Chondrocyte (in vitro differentiated cells): ENCODE results near the gene SIGLEC10. TPM values are rescaled to one million over a fixed set of nuclear protein-coding genes. Genes with fewer than 3 reads are reported as not detected.

Experiments
- DNase-seq: peaks from one replicate; pipeline ENCODE4 v3.0.0; 2021; ENCODE audit warnings: mixed read lengths, low spot score
- H3K27ac Mint-ChIP-seq: one replicate; pipeline ENCODE4 v1.8.0; 2021; ENCODE audit warnings: mild to moderate bottlenecking, moderate library complexity, mixed read lengths; ENCODE audit not compliant: unreplicated experiment
- H3K27me3 Mint-ChIP-seq: 2 replicates; pipeline ENCODE4 v1.8.0; 2021; ENCODE audit warnings: low read depth, mixed read lengths
- H3K36me3 Mint-ChIP-seq: 2 replicates; pipeline ENCODE4 v1.8.0; 2021; ENCODE audit warnings: low read depth, mixed read lengths
- H3K4me1 Mint-ChIP-seq: 2 replicates; pipeline ENCODE4 v1.8.0; 2021; ENCODE audit warnings: low read depth, mild to moderate bottlenecking, mixed read lengths
- H3K4me3 Mint-ChIP-seq: one replicate; pipeline ENCODE4 v1.8.0; 2021; ENCODE audit warnings: mild to moderate bottlenecking, moderate library complexity, mixed read lengths; ENCODE audit not compliant: unreplicated experiment
- H3K9me3 Mint-ChIP-seq: 2 replicates; pipeline ENCODE4 v1.8.0; 2021; ENCODE audit warnings: low read depth, mixed read lengths
- CTCF ChIP-seq: fragments of 200-600 bp; sonication (generic); IDR thresholded peaks from 2 replicates; pipeline ENCODE4 v1.5.0; 2021; ENCODE audit warnings: antibody characterized with exemption, mild to moderate bottlenecking, moderate library complexity
- total RNA-seq: library from RNA; stranded (reverse); gene quantifications from 3 replicates; pipeline ENCODE4 v1.2.1, GENCODE V29; 2021

The SIGLEC10 gene
- total RNA-seq, 1 donor from 2014 or later, result not detected

- TF ChIP-seq CTCF, result no peak
- no peaks in the 10 kb centered on the region for H3K27me3 Mint-ChIP-seq
- no peak overlapping the region for H3K27ac Mint-ChIP-seq
- H3K4me3 Mint-ChIP-seq, result no peak overlapping the region
- no peak for DNase-seq
- no peaks in the 10 kb centered on the region for H3K36me3 Mint-ChIP-seq
- H3K4me1 Mint-ChIP-seq, result peaks cover 13% of the 10 kb centered on the region
- no peaks in the 10 kb centered on the region for H3K9me3 Mint-ChIP-seq
These were observed 46.2 kb downstream of the SIGLEC10 start for GRCh38 chr19:51371186-51371690.

GRCh38 chr19:51370230-51370629 is 47.2 kb downstream of the SIGLEC10 start:
- Mint-ChIP-seq H3K36me3 (no peaks in the 10 kb centered on the region), H3K4me3 (no peak overlapping the region), H3K9me3 (no peaks in the 10 kb centered on the region), H3K27ac (no peak overlapping the region), H3K27me3 (no peaks in the 10 kb centered on the region), H3K4me1 (peaks cover 20% of the 10 kb centered on the region)
- no peak for TF ChIP-seq CTCF
- DNase-seq, result no peak

GRCh38 chr19:51368366-51369282 is 48.8 kb downstream of the SIGLEC10 start, which contains the start of gene CLDND2:
CLDND2 (minus strand) TSS chr19:51369003; CDS start chr19:51368577, 426 bp downstream.
- H3K9me3 Mint-ChIP-seq, result no peaks in the 10 kb centered on the region
- peak within 1 kb of the TSS; percentile 99 for H3K27ac Mint-ChIP-seq
- peak within 1 kb of the TSS; percentile 98 for H3K4me3 Mint-ChIP-seq
- no peak for TF ChIP-seq CTCF
- H3K36me3 Mint-ChIP-seq, result no peaks in the 10 kb centered on the region
- no peaks in the 10 kb centered on the region for H3K27me3 Mint-ChIP-seq
- peaks cover 31% of the 10 kb centered on the region for H3K4me1 Mint-ChIP-seq
- DNase-seq, result no peak

- peaks cover 38% of the 10 kb centered on the region for H3K4me1 Mint-ChIP-seq
- no peaks in the 10 kb centered on the region for H3K27me3 Mint-ChIP-seq
- H3K9me3 Mint-ChIP-seq, result no peaks in the 10 kb centered on the region
- H3K27ac Mint-ChIP-seq, result peak overlapping the region; percentile 99
- no peaks in the 10 kb centered on the region for H3K36me3 Mint-ChIP-seq
- peak; percentile 10 for TF ChIP-seq CTCF
- H3K4me3 Mint-ChIP-seq, result peak overlapping the region; percentile 98
- peak; percentile 100 for DNase-seq
These were observed 49.7 kb downstream of the SIGLEC10 start for GRCh38 chr19:51367565-51368365.

- DNase-seq, result no peak
These were observed 50.2 kb downstream of the SIGLEC10 start for GRCh38 chr19:51367255-51367564.

More at GRCh38 chr19:51367255-51367564, 50.2 kb downstream of the SIGLEC10 start:
- Mint-ChIP-seq H3K36me3 (no peaks in the 10 kb centered on the region), H3K4me3 (peak overlapping the region; percentile 98), H3K9me3 (no peaks in the 10 kb centered on the region), H3K27ac (peak overlapping the region; percentile 99), H3K4me1 (peaks cover 43% of the 10 kb centered on the region), H3K27me3 (no peaks in the 10 kb centered on the region)
- no peak for TF ChIP-seq CTCF
